ENCODE measurements around the gene NCOA7.
"Not testable (repeated sequence)": the region's sequence is repeated elsewhere in the genome, so short reads cannot be mapped to it uniquely, and the experiment has no call there.

Gene NCOA7

GRCh38 chr6:125886914-125887313 lies 96.2 kb downstream of the NCOA7 start:
- TF ChIP-seq ZNF274 (IDR thresholded peaks at IDR 0.05; ENCODE audit: low read depth, low read length): no peak
- H3K4me3 ChIP-seq (ENCODE audit: low read length): no peak overlapping the region

DNA sequence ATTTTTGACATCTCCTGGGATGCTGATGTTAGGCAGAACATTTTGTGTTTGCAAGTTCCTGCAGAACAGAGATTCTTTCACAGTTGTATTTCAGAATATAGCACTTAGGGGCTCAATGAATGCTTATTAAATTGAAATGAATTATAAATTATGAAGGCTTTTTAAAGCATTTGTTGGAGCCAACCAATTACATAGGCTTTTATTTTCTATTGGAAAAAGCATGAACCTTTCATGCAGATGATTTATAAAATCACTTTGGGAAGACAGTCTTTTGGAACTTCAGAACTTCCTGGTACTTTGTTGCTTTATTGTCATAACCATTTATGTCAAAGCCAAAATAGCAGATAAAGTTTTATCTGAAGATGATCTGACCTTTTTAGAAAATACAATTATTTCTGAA lies 96.6 kb downstream of the NCOA7 start:
- H3K4me3 ChIP-seq (ENCODE audit: low read length): no peak overlapping the region
- TF ChIP-seq ZNF274 (IDR thresholded peaks at IDR 0.05; ENCODE audit: low read depth, low read length): no peak

- TF ChIP-seq ZNF274 (IDR thresholded peaks at IDR 0.05; ENCODE audit: low read depth, low read length): no peak
- no peak overlapping the region for H3K4me3 ChIP-seq (ENCODE audit: low read length)
Observed at GRCh38 chr6:125888989-125889656, 98.4 kb downstream of the NCOA7 start.

DNA sequence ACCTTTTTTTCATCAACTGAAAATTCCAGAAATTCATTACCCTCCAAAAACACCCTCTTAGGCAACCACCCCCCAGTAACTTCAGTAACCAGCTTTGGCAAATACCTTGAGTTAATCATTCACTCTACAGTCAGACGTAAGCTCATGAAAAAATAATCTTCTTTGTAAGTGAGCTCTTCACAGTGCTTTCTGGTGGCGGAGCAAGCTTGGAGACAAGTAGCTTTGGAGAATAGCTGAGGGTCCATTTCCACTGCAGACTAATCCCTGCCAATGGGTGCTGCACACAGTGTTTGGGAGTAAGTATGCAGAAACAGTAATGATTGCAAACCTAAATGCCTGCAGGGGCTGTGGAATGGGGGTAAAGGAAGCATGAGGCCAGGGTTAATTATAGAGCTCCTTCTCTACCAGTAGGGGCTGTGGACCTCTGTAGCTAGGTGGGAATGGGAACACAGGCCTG lies 109.0 kb downstream of the NCOA7 start:
- no peak for TF ChIP-seq ZNF274 (IDR thresholded peaks at IDR 0.05; ENCODE audit: low read depth, low read length)
- H3K4me3 ChIP-seq (ENCODE audit: low read length): no peak overlapping the region

DNA sequence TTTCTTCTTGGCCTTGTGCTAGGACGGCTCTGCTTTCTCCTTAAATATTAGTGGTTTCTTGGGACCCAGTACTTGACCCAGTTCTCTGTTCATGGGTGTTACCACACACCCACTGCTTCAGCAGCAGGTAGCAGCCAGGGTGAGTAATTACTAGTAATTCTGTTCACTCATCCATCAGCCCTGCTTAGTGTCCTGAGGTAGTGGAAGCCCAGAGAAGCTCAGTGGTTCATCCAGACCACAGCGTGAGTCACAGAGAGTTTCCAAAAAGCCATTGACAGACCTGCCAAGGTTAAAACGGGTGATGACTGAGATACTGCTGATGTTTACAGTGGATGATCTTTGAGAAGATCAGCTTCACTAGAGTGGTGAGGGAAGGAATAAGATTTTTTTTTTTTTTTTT lies 114.1 kb downstream of the NCOA7 start:
- no peak for TF ChIP-seq ZNF274 (IDR thresholded peaks at IDR 0.05; ENCODE audit: low read depth, low read length)
- H3K4me3 ChIP-seq (ENCODE audit: low read length): no peak overlapping the region

DNA sequence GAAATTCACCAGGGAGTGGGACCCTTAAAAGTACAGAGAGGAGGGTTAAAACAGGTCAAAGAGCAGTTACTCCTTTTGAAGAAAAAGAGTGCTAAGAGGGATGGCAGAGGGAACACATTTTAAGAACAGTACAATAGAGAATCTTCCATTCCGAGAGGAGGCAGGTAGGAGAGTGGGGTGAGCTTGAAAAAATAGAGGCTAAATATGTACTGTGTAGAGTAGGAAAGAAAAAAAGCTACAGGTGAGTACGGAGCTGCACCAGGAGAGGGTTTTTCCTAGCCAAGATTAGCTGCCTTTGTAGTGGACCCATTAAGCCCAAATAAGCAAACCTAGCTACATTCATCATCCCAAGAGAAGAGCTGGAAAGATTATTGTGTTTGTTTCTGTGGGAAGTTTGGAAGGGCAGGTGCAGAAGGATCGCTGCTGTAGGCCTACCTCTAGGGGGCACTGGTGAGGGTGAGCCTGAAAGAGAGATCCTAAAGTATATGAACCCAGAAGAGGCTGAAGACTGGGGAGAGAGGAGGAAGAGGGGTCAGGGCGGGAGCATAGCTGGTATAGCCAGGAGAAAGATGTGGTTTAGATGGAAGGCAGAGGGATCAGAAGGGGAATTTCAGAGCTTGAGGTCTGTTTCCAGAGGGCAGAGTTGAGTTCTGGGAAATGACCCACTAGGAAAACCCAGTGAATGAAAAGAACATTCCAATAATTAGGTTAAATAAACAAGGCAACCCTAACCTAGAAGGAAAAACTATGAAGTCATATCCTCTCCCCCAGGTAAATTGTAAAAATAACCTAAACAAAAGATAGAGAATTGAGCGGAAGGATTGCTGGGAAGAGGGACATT lies 115.6 kb downstream of the NCOA7 start:
- no peak for TF ChIP-seq ZNF274 (IDR thresholded peaks at IDR 0.05; ENCODE audit: low read depth, low read length)
- no peak overlapping the region for H3K4me3 ChIP-seq (ENCODE audit: low read length)

DNA sequence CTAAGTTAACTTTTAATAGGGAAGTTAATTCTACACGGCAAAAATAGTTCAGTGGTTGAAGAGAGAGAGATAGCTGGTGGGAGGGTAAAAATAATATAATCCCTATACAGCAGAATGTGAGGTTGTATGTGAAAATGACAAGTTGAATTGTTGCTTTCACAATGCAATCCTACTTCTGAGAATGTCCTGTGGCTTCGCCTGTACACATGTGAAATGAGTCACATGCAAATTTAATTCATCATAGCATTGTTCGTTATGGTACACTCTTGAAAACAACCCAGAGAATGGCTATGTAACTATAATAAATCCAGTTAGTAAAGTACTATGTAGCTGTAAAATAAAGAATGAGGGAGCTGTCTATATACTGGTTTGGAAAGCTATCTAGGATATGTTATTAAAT lies 119.8 kb downstream of the NCOA7 start:
- H3K4me3 ChIP-seq (ENCODE audit: low read length): no peak overlapping the region; the same call in 1 of the 2 replicates
- no peak for TF ChIP-seq ZNF274 (IDR thresholded peaks at IDR 0.05; ENCODE audit: low read depth, low read length)

DNA sequence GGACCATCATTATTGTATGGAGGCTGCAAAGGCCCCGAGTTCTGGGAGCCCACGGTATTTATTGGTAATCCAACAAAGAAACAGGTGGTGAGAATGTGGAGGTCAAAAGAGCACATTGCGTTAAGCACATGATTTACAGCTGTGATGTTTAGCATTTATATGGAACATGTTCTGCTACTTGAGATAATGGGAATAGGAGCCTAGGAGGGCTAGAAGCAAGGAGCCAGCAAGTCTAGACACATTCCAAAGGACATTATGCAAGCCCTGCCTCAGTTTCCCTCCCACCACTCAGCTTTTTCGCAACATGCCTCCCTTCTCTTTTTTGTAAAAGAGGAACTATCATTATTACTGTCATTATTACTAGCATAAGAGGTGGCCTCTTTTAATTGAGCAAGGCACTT lies 120.3 kb downstream of the NCOA7 start:
- H3K4me3 ChIP-seq (ENCODE audit: low read length): not testable (repeated sequence)

- H3K4me3 ChIP-seq (ENCODE audit: low read length): not testable (repeated sequence)
Observed at GRCh38 chr6:125912430-125912829, 121.7 kb downstream of the NCOA7 start.

GRCh38 chr6:125913145-125913544 lies 122.4 kb downstream of the NCOA7 start:
- TF ChIP-seq ZNF274 (IDR thresholded peaks at IDR 0.05; ENCODE audit: low read depth, low read length): no peak
- H3K4me3 ChIP-seq (ENCODE audit: low read length): no peak overlapping the region

- TF ChIP-seq ZNF274 (IDR thresholded peaks at IDR 0.05; ENCODE audit: low read depth, low read length): no peak
- no peak overlapping the region for H3K4me3 ChIP-seq (ENCODE audit: low read length)
Observed at GRCh38 chr6:125913864-125914351, 123.1 kb downstream of the NCOA7 start.

DNA sequence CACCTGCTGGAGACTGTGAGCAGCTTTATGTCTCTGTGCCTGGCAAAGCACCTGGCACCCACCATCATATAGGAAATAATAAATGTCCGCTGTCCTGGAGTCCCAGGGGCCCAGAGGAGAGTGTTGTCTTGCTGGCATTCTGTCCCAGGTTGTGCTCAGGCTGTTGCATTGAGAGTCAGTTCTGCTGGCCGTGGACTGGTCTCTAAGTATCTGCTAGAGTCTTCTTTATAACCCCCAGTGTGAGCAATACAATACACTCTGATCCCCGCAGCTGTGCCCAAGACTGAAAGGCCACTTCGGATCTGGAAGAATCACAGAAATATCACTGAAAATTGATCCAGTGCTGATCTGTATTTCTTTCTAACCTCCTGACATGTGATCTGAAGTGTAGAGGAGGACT lies 127.5 kb downstream of the NCOA7 start:
- no peak for TF ChIP-seq ZNF274 (IDR thresholded peaks at IDR 0.05; ENCODE audit: low read depth, low read length)
- no peak overlapping the region for H3K4me3 ChIP-seq (ENCODE audit: low read length)

DNA sequence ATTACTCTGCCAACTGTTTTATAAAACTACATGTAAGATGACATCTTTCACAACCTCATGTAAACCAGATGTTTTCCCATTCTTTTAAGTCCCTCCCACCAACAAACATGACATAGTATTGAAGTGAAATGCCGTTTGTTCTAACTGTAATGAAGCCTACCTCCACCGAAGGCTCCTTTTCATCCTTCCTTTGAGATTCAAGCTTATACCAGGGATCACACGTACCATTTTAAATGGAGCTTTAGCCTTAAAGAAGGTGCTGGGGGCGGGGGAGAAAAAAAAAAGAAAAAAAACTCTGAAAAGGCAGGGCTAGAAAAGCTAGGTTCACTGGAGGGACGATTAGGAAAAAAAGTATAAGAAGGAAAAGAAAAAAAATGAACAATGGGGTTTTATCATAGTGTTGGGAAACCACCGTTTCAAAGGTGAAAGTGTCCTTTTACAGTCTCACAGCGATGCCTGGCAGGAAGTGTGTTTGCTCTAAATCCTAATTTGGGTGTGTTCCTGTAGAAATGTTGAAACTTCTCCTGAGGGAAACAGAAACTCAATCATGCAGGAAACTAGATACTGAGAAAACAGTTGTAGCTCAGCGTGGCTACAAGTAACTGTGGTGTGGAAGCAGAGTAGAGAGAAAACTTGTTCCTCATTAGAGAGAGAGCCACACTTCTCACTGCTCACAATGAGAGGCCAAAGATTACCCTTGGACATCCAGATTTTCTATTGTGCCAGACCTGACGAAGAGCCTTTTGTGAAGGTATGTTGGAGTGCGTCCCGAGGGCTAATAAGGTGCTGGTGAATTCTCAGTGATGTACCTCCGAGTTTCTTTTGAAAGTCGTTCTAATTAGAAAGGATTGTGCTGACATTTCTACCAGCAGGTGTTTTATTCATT lies 128.2 kb downstream of the NCOA7 start:
- TF ChIP-seq ZNF274 (IDR thresholded peaks at IDR 0.05; ENCODE audit: low read depth, low read length): no peak
- peak overlapping the region; percentile 74 for H3K4me3 ChIP-seq (ENCODE audit: low read length)

- TF ChIP-seq ZNF274 (IDR thresholded peaks at IDR 0.05; ENCODE audit: low read depth, low read length): no peak
- peak overlapping the region; percentile 74 for H3K4me3 ChIP-seq (ENCODE audit: low read length)
Observed at GRCh38 chr6:125919618-125920017, 128.9 kb downstream of the NCOA7 start.

All from GM08714 (cell line).